Mesendoderm (in vitro differentiated cells): ENCODE data around the gene ACVR1C.

Source experiments
- DNase-seq: peaks from one replicate; pipeline ENCODE4 v3.0.0; 2013
- H2AK5ac ChIP-seq: 2 replicates; pipeline ENCODE4 v1.6.1; 2013; ENCODE audit warnings: low read length, inconsistent platforms
- H2BK120ac ChIP-seq: 2 replicates; pipeline ENCODE4 v1.6.1; 2013; ENCODE audit warnings: low read depth, mild to moderate bottlenecking, low read length, moderate library complexity, mixed read lengths
- H2BK15ac ChIP-seq: replicated peaks from 2 replicates; pipeline ENCODE4 v1.6.1; 2013; ENCODE audit warnings: low read depth, mild to moderate bottlenecking, moderate library complexity
- H2BK5ac ChIP-seq: 2 replicates; pipeline ENCODE4 v1.6.1; 2013; ENCODE audit warnings: low read length, inconsistent platforms
- H3K18ac ChIP-seq: 2 replicates; pipeline ENCODE4 v1.6.1; 2013; ENCODE audit warnings: mild to moderate bottlenecking, low read length, mixed read lengths
- H3K23ac ChIP-seq: one replicate; pipeline ENCODE4 v1.6.1; 2013; ENCODE audit warnings: low read length
- H3K27ac ChIP-seq: 2 replicates; pipeline ENCODE4 v1.5.1; 2013; ENCODE audit warnings: low read depth, mild to moderate bottlenecking, inconsistent platforms, low read length, moderate library complexity
- H3K27me3 ChIP-seq: 2 replicates; pipeline ENCODE4 v1.6.1; 2013; ENCODE audit warnings: low read length, control low read depth, mild to moderate bottlenecking, inconsistent platforms; ENCODE audit not compliant: insufficient read depth, poor library complexity
- H3K36me3 ChIP-seq: 2 replicates; pipeline ENCODE4 v1.6.1; 2013; ENCODE audit warnings: low read length, inconsistent platforms; ENCODE audit not compliant: control insufficient read depth, insufficient read depth
- H3K4ac ChIP-seq: one replicate; pipeline ENCODE4 v1.6.1; 2013; ENCODE audit warnings: low read depth, mild to moderate bottlenecking, low read length, moderate library complexity
- H3K4me1 ChIP-seq: 2 replicates; pipeline ENCODE4 v1.6.1; 2013; ENCODE audit warnings: low read depth, low read length, inconsistent platforms; ENCODE audit not compliant: control insufficient read depth
- H3K4me2 ChIP-seq: 2 replicates; pipeline ENCODE4 v1.6.1; 2013; ENCODE audit warnings: low read length
- H3K4me3 ChIP-seq: 2 replicates; pipeline ENCODE4 v1.5.1; 2013; ENCODE audit warnings: mild to moderate bottlenecking, low read length
- H3K56ac ChIP-seq: one replicate; pipeline ENCODE4 v1.6.1; 2013; ENCODE audit warnings: low read length
- H3K79me1 ChIP-seq: 2 replicates; pipeline ENCODE4 v1.6.1; 2013; ENCODE audit warnings: low read length, inconsistent platforms
- H3K79me2 ChIP-seq: 2 replicates; pipeline ENCODE4 v1.6.1; 2013; ENCODE audit warnings: mild to moderate bottlenecking, low read length; ENCODE audit not compliant: control insufficient read depth, insufficient read depth
- H3K9ac ChIP-seq: 2 replicates; pipeline ENCODE4 v1.6.1; 2013; ENCODE audit warnings: low read length, inconsistent platforms
- H4K5ac ChIP-seq: one replicate; pipeline ENCODE4 v1.6.1; 2013; ENCODE audit warnings: low read length
- H4K8ac ChIP-seq: one replicate; pipeline ENCODE4 v1.6.1; 2013; ENCODE audit warnings: low read depth, mild to moderate bottlenecking, control low read depth, low read length, moderate library complexity
- WGBS: extraction: QIAGEN DNeasy Blood & Tissue Kit; methylation state at CpG from one replicate; pipeline ENCODE4 v1.1.7; 2013; ENCODE audit warnings: low lambda C conversion rate, missing lambda C conversion rate; ENCODE audit not compliant: insufficient coverage; ENCODE audit errors: extremely low coverage; 5-methylcytosine and 5-hydroxymethylcytosine counted together

Gene ACVR1C

GRCh38 chr2:157489983-157490382 is 138.7 kb downstream of the ACVR1C start:
- no peak overlapping the region for H3K18ac ChIP-seq
- no peak overlapping the region for H3K4ac ChIP-seq
- no peak overlapping the region for H3K4me2 ChIP-seq
- H3K4me3 ChIP-seq: no peak overlapping the region
- H2AK5ac ChIP-seq: no peak overlapping the region
- no peak for DNase-seq
- H4K8ac ChIP-seq: no peak overlapping the region
- no peak overlapping the region for H3K56ac ChIP-seq
- no peaks in the 10 kb centered on the region for H3K27me3 ChIP-seq
- no peaks in the 10 kb centered on the region for H3K79me2 ChIP-seq
- no peak overlapping the region for H3K23ac ChIP-seq
- no peaks in the 10 kb centered on the region for H3K4me1 ChIP-seq
- H3K9ac ChIP-seq: no peak overlapping the region
- no peak overlapping the region for H4K5ac ChIP-seq
- H3K79me1 ChIP-seq: no peaks in the 10 kb centered on the region
- no peaks in the 10 kb centered on the region for H3K36me3 ChIP-seq
- no peak overlapping the region for H2BK120ac ChIP-seq
- no CpG with 5 or more reads among the region's 1 CpG for WGBS
- H2BK15ac ChIP-seq: no peak overlapping the region
- no peak overlapping the region for H2BK5ac ChIP-seq
- H3K27ac ChIP-seq: no peak overlapping the region

GRCh38 chr2:157488877-157489276 is 139.8 kb downstream of the ACVR1C start:
- no peaks in the 10 kb centered on the region for H3K79me2 ChIP-seq
- no peak overlapping the region for H2BK15ac ChIP-seq

GRCh38 chr2:157487747-157488146 is 140.9 kb downstream of the ACVR1C start:
- no peaks in the 10 kb centered on the region for H3K4me1 ChIP-seq

More at GRCh38 chr2:157488877-157489276, 139.8 kb downstream of the ACVR1C start:
- no peak for DNase-seq
- Histone ChIP-seq H2AK5ac (no peak overlapping the region), H2BK120ac (no peak overlapping the region), H3K79me1 (no peaks in the 10 kb centered on the region), H3K4me1 (no peaks in the 10 kb centered on the region), H3K23ac (no peak overlapping the region), H3K36me3 (no peaks in the 10 kb centered on the region), H3K27me3 (no peaks in the 10 kb centered on the region), H3K9ac (no peak overlapping the region), H3K27ac (no peak overlapping the region), H4K5ac (no peak overlapping the region), H3K18ac (no peak overlapping the region), H3K4me3 (no peak overlapping the region), H4K8ac (no peak overlapping the region), H3K4ac (no peak overlapping the region), H3K56ac (no peak overlapping the region), H2BK5ac (no peak overlapping the region), H3K4me2 (no peak overlapping the region)
- no CpG with 5 or more reads among the region's 3 CpGs for WGBS

DNA sequence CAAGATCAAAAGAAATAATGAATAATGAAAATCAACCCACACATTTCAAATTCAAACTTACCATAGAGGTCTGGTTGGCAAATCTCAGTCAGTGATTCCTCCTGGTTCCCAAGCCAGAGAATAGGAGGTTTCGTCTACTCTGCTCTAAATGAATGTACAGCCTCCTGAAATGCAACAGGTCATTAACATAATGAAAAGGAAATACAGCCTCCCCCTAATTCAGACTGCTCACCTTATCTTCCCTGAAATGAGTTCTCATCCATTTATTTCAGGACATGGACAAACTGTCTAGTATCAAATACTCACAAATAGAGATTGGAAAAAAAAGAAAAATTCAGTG is 141.4 kb downstream of the ACVR1C start:
- Histone ChIP-seq H4K5ac (no peak overlapping the region), H3K4me2 (no peak overlapping the region), H3K9ac (no peak overlapping the region), H3K36me3 (no peaks in the 10 kb centered on the region), H3K18ac (no peak overlapping the region), H3K23ac (no peak overlapping the region), H3K56ac (no peak overlapping the region), H3K27ac (no peak overlapping the region), H2BK120ac (no peak overlapping the region), H2BK15ac (no peak overlapping the region), H2AK5ac (no peak overlapping the region), H3K27me3 (no peaks in the 10 kb centered on the region), H3K4ac (no peak overlapping the region), H3K79me2 (no peaks in the 10 kb centered on the region), H2BK5ac (no peak overlapping the region), H3K79me1 (no peaks in the 10 kb centered on the region), H3K4me3 (no peak overlapping the region), H3K4me1 (no peaks in the 10 kb centered on the region), H4K8ac (no peak overlapping the region)
- no peak for DNase-seq
- WGBS: no CpG with 5 or more reads among the region's 1 CpG

More at GRCh38 chr2:157487747-157488146, 140.9 kb downstream of the ACVR1C start:
- Histone ChIP-seq H2BK120ac (no peak overlapping the region), H2BK15ac (no peak overlapping the region), H2BK5ac (no peak overlapping the region), H3K4me2 (no peak overlapping the region), H3K27ac (no peak overlapping the region), H3K18ac (no peak overlapping the region), H4K5ac (no peak overlapping the region), H3K9ac (no peak overlapping the region), H3K79me1 (no peaks in the 10 kb centered on the region), H3K79me2 (no peaks in the 10 kb centered on the region), H4K8ac (no peak overlapping the region), H3K27me3 (no peaks in the 10 kb centered on the region), H3K4ac (no peak overlapping the region), H3K4me3 (no peak overlapping the region), H3K56ac (no peak overlapping the region), H3K36me3 (no peaks in the 10 kb centered on the region), H2AK5ac (no peak overlapping the region), H3K23ac (no peak overlapping the region)
- WGBS: no CpG with 5 or more reads among the region's 3 CpGs
- DNase-seq: no peak

DNA sequence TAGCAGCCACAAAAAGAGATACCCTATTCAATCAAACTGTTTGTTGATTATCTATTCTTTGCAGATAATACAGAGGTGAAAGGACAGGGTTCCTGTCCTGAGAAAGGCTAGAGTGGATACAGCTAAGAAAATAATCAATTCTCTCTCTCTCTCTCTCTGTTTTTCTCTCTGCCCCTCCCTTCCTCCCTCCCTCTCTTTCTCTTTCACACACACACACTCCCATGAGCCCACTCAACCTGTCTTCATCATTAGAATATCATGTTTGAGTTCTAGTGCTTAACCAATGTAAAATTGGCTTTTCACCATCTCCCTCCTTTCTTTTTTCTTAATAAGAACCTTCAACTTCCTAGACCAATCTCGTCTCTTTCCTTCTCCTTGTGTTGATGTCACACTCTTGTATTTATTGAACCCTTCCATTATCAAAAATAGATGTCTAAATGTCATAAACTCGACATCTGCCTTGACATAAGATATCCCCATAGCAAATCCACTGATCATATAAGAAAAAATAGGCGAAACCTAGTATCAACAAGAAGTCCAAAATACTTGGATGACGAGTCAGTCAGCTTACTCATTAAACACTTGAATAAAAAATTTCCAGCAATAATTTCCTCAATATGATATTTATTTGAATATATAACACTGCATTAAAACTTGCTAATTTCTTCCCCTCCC is 141.9 kb downstream of the ACVR1C start:
- Histone ChIP-seq H3K27ac (no peak overlapping the region), H3K79me2 (no peaks in the 10 kb centered on the region), H3K4me3 (no peak overlapping the region), H3K56ac (no peak overlapping the region), H2BK5ac (no peak overlapping the region), H3K18ac (no peak overlapping the region), H2BK120ac (no peak overlapping the region), H3K23ac (no peak overlapping the region), H4K5ac (no peak overlapping the region), H4K8ac (no peak overlapping the region), H3K4ac (no peak overlapping the region), H3K79me1 (no peaks in the 10 kb centered on the region), H2AK5ac (no peak overlapping the region), H3K4me2 (no peak overlapping the region), H3K9ac (no peak overlapping the region), H3K4me1 (no peaks in the 10 kb centered on the region), H3K36me3 (no peaks in the 10 kb centered on the region), H3K27me3 (no peaks in the 10 kb centered on the region), H2BK15ac (no peak overlapping the region)
- no peak for DNase-seq
- WGBS: no CpG with 5 or more reads among the region's 4 CpGs
